ENCODE results near the gene OR7A10.
"Not testable (repeated sequence)": the region's sequence is repeated elsewhere in the genome, so short reads cannot be mapped to it uniquely, and the experiment has no call there.

The OR7A10 gene

GRCh38 chr19:14795078-14795721 lies 53.5 kb downstream of the OR7A10 start:
- no peak for DNase-seq (ENCODE audit: low read depth)

- not testable (repeated sequence) for DNase-seq (ENCODE audit: low read depth)
Measured at GRCh38 chr19:14792250-14792649, 56.5 kb downstream of the OR7A10 start.

All from EH (cell line).